HepG2 (cell line): Measurements from ENCODE around the gene PNN. TPM values are rescaled to one million over a fixed set of nuclear protein-coding genes. Genes with fewer than 3 reads are reported as not detected.

Experiments
- ASH2L ChIP-seq: fragments of 300-600, 200-600 bp; sonication (generic); IDR thresholded peaks from 2 replicates; pipeline ENCODE4 v1.7.0; 2017; ENCODE audit warnings: low read depth, mild to moderate bottlenecking, moderate library complexity, mixed read lengths, low read length; ENCODE audit not compliant: insufficient read length
- CBX1 ChIP-seq: IDR thresholded peaks from one replicate; pipeline ENCODE4 v1.6.1; 2016; ENCODE audit warnings: antibody characterized with exemption, low read depth
- FOXA3 ChIP-seq: IDR thresholded peaks from 2 replicates; pipeline ENCODE4 v1.6.1; 2016; ENCODE audit warnings: missing genetic modification reagents, missing compliant biosample characterization
- FOXJ3 ChIP-seq: sonication (generic); formaldehyde crosslinking; IDR thresholded peaks from 2 replicates; pipeline ENCODE4 v1.4.0; 2020; ENCODE audit warnings: missing genetic modification reagents, mild to moderate bottlenecking, borderline replicate concordance
- FOXP4 ChIP-seq: sonication (generic); formaldehyde crosslinking; IDR thresholded peaks from 2 replicates; pipeline ENCODE4 v1.4.0; 2020; ENCODE audit warnings: missing genetic modification reagents
- HDAC1 ChIP-seq: sonication (generic); formaldehyde crosslinking; IDR thresholded peaks from 2 replicates; pipeline ENCODE4 v1.5.1; 2020; ENCODE audit warnings: mild to moderate bottlenecking, missing genetic modification reagents
- ISL2 ChIP-seq: sonication (generic); formaldehyde crosslinking; IDR thresholded peaks from 2 replicates; pipeline ENCODE4 v1.5.0; 2020; ENCODE audit warnings: missing genetic modification reagents
- MEF2D ChIP-seq: sonication (generic); formaldehyde crosslinking; IDR thresholded peaks from 2 replicates; pipeline ENCODE4 v1.5.1; 2020; ENCODE audit warnings: mild to moderate bottlenecking, missing genetic modification reagents
- MTERF4 ChIP-seq: sonication (generic); formaldehyde crosslinking; IDR thresholded peaks from 2 replicates; pipeline ENCODE4 v1.8.0; 2023; ENCODE audit warnings: mild to moderate bottlenecking, missing genetic modification reagents
- PRDM10 ChIP-seq: sonication (generic); formaldehyde crosslinking; IDR thresholded peaks from 2 replicates; pipeline ENCODE4 v1.4.0; 2020; ENCODE audit warnings: low read depth, missing genetic modification reagents
- SNAPC2 ChIP-seq: sonication (generic); formaldehyde crosslinking; IDR thresholded peaks from 2 replicates; pipeline ENCODE4 v1.8.1; 2022; ENCODE audit warnings: mild to moderate bottlenecking, missing genetic modification reagents
- ZBTB7A ChIP-seq: sonication (generic); formaldehyde crosslinking; IDR thresholded peaks from 2 replicates; pipeline ENCODE4 v1.8.0; 2022; ENCODE audit warnings: mild to moderate bottlenecking, missing genetic modification reagents
- ZNF335 ChIP-seq: sonication (generic); formaldehyde crosslinking; IDR thresholded peaks from 2 replicates; pipeline ENCODE4 v1.4.0; 2020; ENCODE audit warnings: missing genetic modification reagents
- ZNF33B ChIP-seq: sonication (generic); formaldehyde crosslinking; IDR thresholded peaks from 2 replicates; pipeline ENCODE4 v1.5.1; 2020; ENCODE audit warnings: mild to moderate bottlenecking, missing genetic modification reagents
- ZNF441 ChIP-seq: sonication (generic); formaldehyde crosslinking; IDR thresholded peaks from 2 replicates; pipeline ENCODE4 v1.7.0; 2021; ENCODE audit warnings: missing genetic modification reagents, borderline replicate concordance
- ZNF557 ChIP-seq: sonication (generic); formaldehyde crosslinking; IDR thresholded peaks from 2 replicates; pipeline ENCODE4 v1.4.0; 2020; ENCODE audit warnings: missing genetic modification reagents
- ZNF639 ChIP-seq: conservative IDR thresholded peaks from 2 replicates; pipeline ENCODE4 v1.6.1; 2018; ENCODE audit warnings: missing genetic modification reagents
- ZNF781 ChIP-seq: sonication (generic); formaldehyde crosslinking; IDR thresholded peaks from 2 replicates; pipeline ENCODE4 v1.5.1; 2020; ENCODE audit warnings: borderline replicate concordance, mild to moderate bottlenecking, missing genetic modification reagents; ENCODE audit errors: not compliant biosample characterization
- polyA plus RNA-seq, 8 experiments: library from polyadenylated mRNA; depleted of rRNA in 3 of 8; stranded (reverse) in 7 of 8; unstranded in 1 of 8; fragments of >200 nt; fragmentation: Illumina TruSeq in 4 of 8; extraction: Trizol in 4 of 8; gene quantifications; 2 replicates each; pipeline versions ENCODE4 v1.2.1 to v1.2.3, GENCODE V29; 2011 to 2016; ENCODE audit warnings: low read depth in 4 of 8, missing spikeins in 1 of 8, mixed read lengths in 1 of 8; ENCODE audit not compliant: insufficient read depth in 1 of 8
- total RNA-seq, 5 experiments: library from RNA; depleted of rRNA; stranded (reverse); fragments of >200 nt; fragmentation: Illumina TruSeq; extraction: Trizol; gene quantifications; 2 replicates each; pipeline ENCODE4 v1.2.3, GENCODE V29; 2016; ENCODE audit warnings: low read depth in 1 of 5

The PNN gene
- total and polyA plus RNA-seq, 2 of the 13 experiments (the other 11 are each of a cell fraction or from before 2014, with no cell fraction given), result 58.0 to 214 TPM

GRCh38 chr14:39231751-39232553 is 56.9 kb downstream of the PNN start (continued):
- TF ChIP-seq FOXA3 (CRISPR knock-in tag) (peak; percentile 39), ZNF33B (0 out of 2 replicates have a peak, but pooled peaks have one; percentile 43), ZNF335 (CRISPR knock-in tag) (peak; percentile 56; the same call in 1 of the 2 replicates), ZNF781 (CRISPR knock-in tag) (peak; percentile 40), PRDM10 (CRISPR knock-in tag) (peak; percentile 71), FOXP4 (CRISPR knock-in tag) (peak; percentile 48; the same call in 1 of the 2 replicates), MTERF4 (CRISPR knock-in tag) (peak; percentile 81; the same call in 1 of the 2 replicates), HDAC1 (CRISPR knock-in tag) (peak; percentile 77), FOXJ3 (CRISPR knock-in tag) (peak; percentile 67; the same call in 1 of the 2 replicates), ZNF557 (CRISPR knock-in tag) (peak; percentile 85; the same call in 1 of the 2 replicates), CBX1 (peak; percentile 25), ASH2L (peak; percentile 41), ZNF639 (CRISPR knock-in tag) (0 out of 2 replicates have a peak, but pooled peaks have one; percentile 57), SNAPC2 (CRISPR knock-in tag) (peak; percentile 7; the same call in 1 of the 2 replicates), ZBTB7A (CRISPR knock-in tag) (0 out of 2 replicates have a peak, but pooled peaks have one; percentile 21), ZNF441 (0 out of 2 replicates have a peak, but pooled peaks have one; percentile 18), ISL2 (peak; percentile 44), MEF2D (CRISPR knock-in tag) (peak; percentile 77; the same call in 1 of the 2 replicates)
